ENCODE measurements around the gene HSP90AA1.

GRCh38 chr14:102058961-102059360 is 27.9 kb downstream of the HSP90AA1 start:
- TF ChIP-seq, protein P1, sequence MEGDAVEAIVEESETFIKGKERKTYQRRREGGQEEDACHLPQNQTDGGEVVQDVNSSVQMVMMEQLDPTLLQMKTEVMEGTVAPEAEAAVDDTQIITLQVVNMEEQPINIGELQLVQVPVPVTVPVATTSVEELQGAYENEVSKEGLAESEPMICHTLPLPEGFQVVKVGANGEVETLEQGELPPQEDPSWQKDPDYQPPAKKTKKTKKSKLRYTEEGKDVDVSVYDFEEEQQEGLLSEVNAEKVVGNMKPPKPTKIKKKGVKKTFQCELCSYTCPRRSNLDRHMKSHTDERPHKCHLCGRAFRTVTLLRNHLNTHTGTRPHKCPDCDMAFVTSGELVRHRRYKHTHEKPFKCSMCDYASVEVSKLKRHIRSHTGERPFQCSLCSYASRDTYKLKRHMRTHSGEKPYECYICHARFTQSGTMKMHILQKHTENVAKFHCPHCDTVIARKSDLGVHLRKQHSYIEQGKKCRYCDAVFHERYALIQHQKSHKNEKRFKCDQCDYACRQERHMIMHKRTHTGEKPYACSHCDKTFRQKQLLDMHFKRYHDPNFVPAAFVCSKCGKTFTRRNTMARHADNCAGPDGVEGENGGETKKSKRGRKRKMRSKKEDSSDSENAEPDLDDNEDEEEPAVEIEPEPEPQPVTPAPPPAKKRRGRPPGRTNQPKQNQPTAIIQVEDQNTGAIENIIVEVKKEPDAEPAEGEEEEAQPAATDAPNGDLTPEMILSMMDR (IDR thresholded peaks at IDR 0.05) = no peak
- TF ChIP-seq POLR2A (IDR thresholded peaks at IDR 0.05) (no peak), POLR2AphosphoS5 (IDR thresholded peaks at IDR 0.05) (no peak)
